Karpas-422 (cell line): Measurements from ENCODE around the gene RFX2. TPM values are rescaled to one million over a fixed set of nuclear protein-coding genes. Genes with fewer than 3 reads are reported as not detected.
"Not testable (repeated sequence)": the region's sequence is repeated elsewhere in the genome, so short reads cannot be mapped to it uniquely, and the experiment has no call there.

Experiments
- DNase-seq: peaks from one replicate; pipeline ENCODE4 v3.0.0-alpha.2; 2015
- H2AFZ ChIP-seq: fragments of 200-600 bp; sonication (generic); 2 replicates; pipeline ENCODE4 v1.6.1; 2014; ENCODE audit warnings: antibody characterized with exemption, low read length, mixed read lengths
- H3K27ac ChIP-seq: fragments of 200-600 bp; sonication (generic); 2 replicates; pipeline ENCODE4 v1.5.1; 2014; ENCODE audit warnings: mild to moderate bottlenecking, low read length, moderate library complexity
- H3K27me3 ChIP-seq: fragments of 200-600 bp; sonication (generic); 2 replicates; pipeline ENCODE4 v1.6.1; 2014; ENCODE audit warnings: low read length, mixed read lengths
- H3K36me3 ChIP-seq: fragments of 200-600 bp; sonication (generic); 2 replicates; pipeline ENCODE4 v1.6.1; 2014; ENCODE audit warnings: low read length, mixed read lengths; ENCODE audit not compliant: insufficient read depth
- H3K4me1 ChIP-seq: fragments of 200-600 bp; sonication (generic); 2 replicates; pipeline ENCODE4 v1.6.1; 2014; ENCODE audit warnings: mild to moderate bottlenecking, low read length, mixed read lengths
- H3K4me2 ChIP-seq: fragments of 200-600 bp; sonication (generic); 2 replicates; pipeline ENCODE4 v1.6.1; 2014; ENCODE audit warnings: low read length, low read depth, mild to moderate bottlenecking; ENCODE audit not compliant: poor library complexity, severe bottlenecking
- H3K4me3 ChIP-seq: fragments of 200-600 bp; sonication (generic); 2 replicates; pipeline ENCODE4 v1.5.1; 2014; ENCODE audit warnings: mild to moderate bottlenecking, antibody characterized with exemption, low read length, mixed read lengths
- H3K79me2 ChIP-seq: fragments of 200-600 bp; sonication (generic); 2 replicates; pipeline ENCODE4 v1.6.1; 2014; ENCODE audit warnings: mild to moderate bottlenecking, low read length, mixed read lengths
- H3K9ac ChIP-seq: fragments of 200-600 bp; sonication (generic); 2 replicates; pipeline ENCODE4 v1.6.0; 2014; ENCODE audit warnings: low read length
- H3K9me2 ChIP-seq: fragments of 200-600 bp; sonication (generic), shearing (Covaris generic); replicated peaks from 2 replicates; pipeline ENCODE4 v1.6.0; 2014; ENCODE audit warnings: mild to moderate bottlenecking, low read length, moderate library complexity; ENCODE audit not compliant: insufficient read depth
- H3K9me3 ChIP-seq: fragments of 300-700, 200-600 bp; sonication (generic); 2 replicates; pipeline ENCODE4 v1.6.1; 2014; ENCODE audit warnings: low read length, mixed read lengths
- H4K20me1 ChIP-seq: fragments of 200-600 bp; sonication (generic); 2 replicates; pipeline ENCODE4 v1.6.1; 2014; ENCODE audit warnings: mild to moderate bottlenecking, antibody characterized with exemption, low read length, low read depth; ENCODE audit not compliant: insufficient read depth
- total RNA-seq: library from RNA; depleted of rRNA; stranded (reverse); fragments of >200 nt; shearing (Covaris generic); gene quantifications from 2 replicates; pipeline ENCODE4 v1.2.3, GENCODE V29; 2014; ENCODE audit warnings: low replicate concordance

RFX2 gene
- total RNA-seq, 1 experiment from 2014 or later: 6.4 TPM

DNA sequence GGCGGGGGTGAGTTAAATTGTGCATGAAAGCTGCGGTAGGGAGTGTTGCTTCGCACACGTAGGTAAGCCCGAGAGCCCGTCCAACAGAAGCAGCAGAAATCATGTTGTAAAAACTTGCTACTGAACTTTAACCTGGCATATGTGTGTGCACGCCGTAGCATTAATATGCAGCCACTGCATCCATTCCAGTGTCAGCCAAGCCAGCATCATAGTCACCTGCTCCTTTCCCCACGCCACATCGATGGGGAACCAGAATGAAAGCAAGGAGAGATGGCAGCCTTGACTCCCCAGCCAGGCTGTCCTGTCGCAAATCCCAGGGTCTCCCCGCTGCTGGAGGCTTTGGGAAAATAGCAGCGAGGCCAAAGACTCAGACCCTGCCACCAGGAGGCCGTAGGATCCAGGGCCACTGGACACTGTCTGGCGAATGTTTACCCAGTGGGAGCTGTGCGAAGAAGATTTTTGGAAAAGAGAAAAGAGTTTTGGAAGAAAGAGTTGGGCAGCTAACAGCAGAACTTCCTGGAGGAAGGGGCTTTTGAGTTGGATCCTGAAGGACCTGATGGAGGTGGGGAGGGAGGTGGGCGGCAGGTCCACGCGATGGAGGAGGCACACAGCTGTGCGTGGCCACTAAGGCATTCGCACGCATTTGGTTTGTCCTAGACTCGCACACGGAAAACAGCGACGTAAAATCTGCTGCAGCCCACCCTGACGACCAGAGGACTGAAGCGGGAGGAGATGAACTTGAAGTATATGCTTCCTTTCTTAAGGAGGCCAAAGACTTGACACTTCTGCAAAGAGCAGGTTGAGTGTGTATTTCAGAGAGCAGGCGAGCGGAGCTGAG lies 83.7 kb downstream of the RFX2 start:
- Histone ChIP-seq H3K27ac (no peak overlapping the region), H3K9me2 (no peaks in the 10 kb centered on the region), H3K27me3 (no peaks in the 10 kb centered on the region), H3K9ac (no peak overlapping the region), H3K4me3 (no peak overlapping the region), H4K20me1 (no peaks in the 10 kb centered on the region), H3K36me3 (no peaks in the 10 kb centered on the region), H3K4me1 (no peaks in the 10 kb centered on the region), H3K9me3 (no peaks in the 10 kb centered on the region), H2AFZ (no peak overlapping the region), H3K79me2 (no peaks in the 10 kb centered on the region), H3K4me2 (no peak overlapping the region)
- no peak for DNase-seq

DNA sequence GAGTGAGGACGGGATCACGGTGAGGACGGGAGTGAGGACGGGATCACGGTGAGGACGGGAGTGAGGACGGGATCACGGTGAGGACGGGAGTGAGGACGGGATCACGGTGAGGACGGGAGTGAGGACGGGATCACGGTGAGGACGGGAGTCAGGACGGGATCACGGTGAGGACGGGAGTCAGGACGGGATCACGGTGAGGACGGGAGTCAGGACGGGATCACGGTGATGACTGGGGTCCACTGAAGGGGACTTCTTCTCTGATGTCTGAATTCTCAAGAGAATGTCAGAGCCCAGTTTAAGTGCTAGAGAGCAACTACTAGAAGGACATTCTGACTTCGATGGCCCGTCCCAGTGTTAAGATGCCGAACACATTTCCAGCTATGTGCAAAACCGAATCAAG lies 85.5 kb downstream of the RFX2 start:
- not testable (repeated sequence) for H3K4me3 ChIP-seq, H3K4me2 ChIP-seq, H4K20me1 ChIP-seq, H3K79me2 ChIP-seq, H3K9me2 ChIP-seq, H3K27me3 ChIP-seq, H2AFZ ChIP-seq, H3K4me1 ChIP-seq, H3K9me3 ChIP-seq, H3K36me3 ChIP-seq, H3K9ac ChIP-seq, H3K27ac ChIP-seq, DNase-seq

DNA sequence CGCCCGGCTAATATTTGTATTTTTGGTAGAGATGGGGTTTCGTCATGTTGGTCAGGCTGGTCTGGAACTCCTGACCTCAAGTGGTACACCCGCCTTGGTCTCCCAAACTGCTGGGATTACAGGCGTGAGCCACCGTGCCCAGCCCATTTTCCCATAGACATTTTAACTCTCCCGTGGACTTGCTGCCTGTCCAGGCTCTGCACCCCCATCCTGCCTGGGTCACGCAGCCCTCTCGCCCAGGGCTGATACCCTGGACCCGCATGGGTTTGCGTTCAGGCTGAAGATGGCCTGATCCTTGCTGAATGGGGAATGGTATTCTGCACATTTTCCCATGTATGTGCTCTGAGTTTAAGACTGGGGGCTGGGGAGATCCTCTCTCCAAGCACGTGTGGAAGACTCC lies 86.4 kb downstream of the RFX2 start:
- no peaks in the 10 kb centered on the region for H3K79me2 ChIP-seq
- no peak overlapping the region for H2AFZ ChIP-seq
- H3K4me1 ChIP-seq: no peaks in the 10 kb centered on the region
- no peak overlapping the region for H3K9ac ChIP-seq
- H3K9me3 ChIP-seq: no peaks in the 10 kb centered on the region
- no peaks in the 10 kb centered on the region for H4K20me1 ChIP-seq
- H3K4me2 ChIP-seq: no peak overlapping the region
- DNase-seq: no peak
- H3K4me3 ChIP-seq: no peak overlapping the region
- no peaks in the 10 kb centered on the region for H3K27me3 ChIP-seq
- no peaks in the 10 kb centered on the region for H3K9me2 ChIP-seq
- H3K27ac ChIP-seq: no peak overlapping the region
- no peaks in the 10 kb centered on the region for H3K36me3 ChIP-seq

DNA sequence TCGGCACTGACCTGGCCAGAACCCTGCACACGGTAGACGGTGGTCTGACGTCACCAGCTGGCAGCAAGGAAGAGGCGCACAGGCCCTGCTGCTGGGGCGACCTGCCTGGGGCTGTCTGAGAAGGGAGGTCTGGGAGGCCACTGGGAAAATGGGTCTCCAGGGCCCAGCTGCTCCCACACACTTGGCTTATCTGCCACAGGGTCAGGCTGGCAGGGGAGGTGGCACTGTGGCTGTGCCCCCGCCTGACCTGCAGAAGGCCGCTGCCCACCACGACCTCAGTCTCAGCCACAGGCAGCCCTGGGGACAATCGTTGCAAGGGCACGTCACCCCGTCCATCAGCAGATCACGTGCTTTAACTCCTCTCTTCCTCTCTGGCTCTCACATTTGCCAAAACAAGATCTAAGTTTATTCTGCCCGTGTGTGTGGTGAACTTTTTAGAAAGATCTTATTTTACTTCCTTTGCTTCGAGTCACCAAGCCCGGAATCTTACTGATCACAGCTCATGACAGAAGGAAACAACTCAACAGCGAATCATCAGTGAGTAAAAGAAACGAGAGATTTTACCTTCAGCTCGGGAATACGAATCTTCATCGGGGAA lies 87.1 kb downstream of the RFX2 start:
- Histone ChIP-seq H3K9me3 (no peaks in the 10 kb centered on the region), H4K20me1 (no peaks in the 10 kb centered on the region), H3K4me3 (no peak overlapping the region), H3K27ac (no peak overlapping the region), H3K4me1 (no peaks in the 10 kb centered on the region), H3K9me2 (no peaks in the 10 kb centered on the region), H3K9ac (no peak overlapping the region), H3K36me3 (no peaks in the 10 kb centered on the region), H3K4me2 (no peak overlapping the region), H2AFZ (no peak overlapping the region), H3K79me2 (no peaks in the 10 kb centered on the region), H3K27me3 (no peaks in the 10 kb centered on the region)
- no peak for DNase-seq

DNA sequence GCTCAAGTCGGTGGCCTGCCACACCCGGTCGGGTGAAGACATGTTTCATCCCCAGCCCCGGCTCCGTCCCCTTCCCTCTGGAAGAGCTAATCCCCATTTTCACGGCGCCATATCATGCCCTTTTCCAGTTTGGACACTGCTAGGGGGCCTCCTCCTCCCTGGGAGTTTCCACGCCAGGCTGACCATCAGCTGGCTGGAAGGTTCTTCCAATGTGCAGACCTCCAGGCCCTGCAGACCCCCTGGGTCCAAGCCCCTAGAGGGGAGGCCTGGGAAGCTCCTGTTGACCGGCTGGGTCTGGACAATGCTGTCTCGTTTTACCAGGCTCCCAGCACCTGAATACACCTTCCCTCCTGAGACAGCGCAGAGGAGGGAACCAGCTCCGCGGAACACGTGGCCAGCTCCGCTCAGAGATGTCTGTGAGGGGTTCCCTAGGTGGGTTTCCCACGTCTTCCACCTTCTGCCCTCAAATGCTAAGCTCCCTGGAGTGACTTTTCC lies 87.7 kb downstream of the RFX2 start:
- Histone ChIP-seq H3K27ac (no peak overlapping the region), H3K27me3 (no peaks in the 10 kb centered on the region), H3K4me1 (no peaks in the 10 kb centered on the region), H2AFZ (no peak overlapping the region), H3K9me3 (no peaks in the 10 kb centered on the region), H3K9ac (no peak overlapping the region), H3K4me3 (no peak overlapping the region), H3K4me2 (no peak overlapping the region), H3K79me2 (no peaks in the 10 kb centered on the region), H4K20me1 (no peaks in the 10 kb centered on the region), H3K36me3 (no peaks in the 10 kb centered on the region), H3K9me2 (no peaks in the 10 kb centered on the region)
- DNase-seq: no peak

DNA sequence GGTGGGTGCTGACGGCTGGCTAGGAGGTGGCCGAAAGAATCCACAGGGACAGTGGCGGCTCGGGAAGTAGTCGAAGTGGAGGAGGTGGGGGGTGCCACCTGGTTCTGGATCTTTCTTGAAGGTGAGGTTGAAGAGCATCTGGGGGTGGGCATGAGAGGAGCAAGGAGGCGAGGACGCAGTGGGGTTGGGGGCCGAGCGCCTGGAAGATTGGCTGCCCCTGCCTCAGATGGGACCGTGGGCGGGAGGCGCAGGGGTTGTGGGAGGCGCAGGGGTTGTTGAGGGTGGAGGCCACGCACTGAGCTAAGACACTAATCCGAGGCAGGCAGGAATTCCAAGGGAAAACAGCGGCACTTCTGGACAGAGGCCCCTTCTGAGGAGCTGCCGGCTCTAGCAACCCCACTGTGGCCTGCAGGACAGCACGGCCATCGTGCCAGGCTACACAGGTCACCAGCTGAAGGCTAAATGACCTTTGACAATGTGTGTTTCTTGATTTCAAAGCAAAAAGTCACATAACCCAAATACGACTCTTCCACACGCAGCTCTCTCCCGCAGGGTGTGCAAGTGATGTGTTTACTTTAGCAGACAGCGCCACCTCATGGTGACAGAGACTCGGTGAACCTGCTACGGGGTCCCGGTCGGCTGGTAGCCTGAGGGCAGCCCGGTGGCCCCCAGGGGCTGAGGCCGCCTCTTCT lies 88.3 kb downstream of the RFX2 start:
- no peaks in the 10 kb centered on the region for H3K4me1 ChIP-seq
- H3K79me2 ChIP-seq: no peaks in the 10 kb centered on the region
- no peaks in the 10 kb centered on the region for H3K9me2 ChIP-seq
- H3K4me3 ChIP-seq: no peak overlapping the region
- H3K9ac ChIP-seq: no peak overlapping the region
- no peak overlapping the region for H3K4me2 ChIP-seq
- H4K20me1 ChIP-seq: no peaks in the 10 kb centered on the region
- no peaks in the 10 kb centered on the region for H3K36me3 ChIP-seq
- DNase-seq: peak; percentile 93
- H3K27ac ChIP-seq: no peak overlapping the region
- no peaks in the 10 kb centered on the region for H3K9me3 ChIP-seq
- no peaks in the 10 kb centered on the region for H3K27me3 ChIP-seq
- no peak overlapping the region for H2AFZ ChIP-seq

DNA sequence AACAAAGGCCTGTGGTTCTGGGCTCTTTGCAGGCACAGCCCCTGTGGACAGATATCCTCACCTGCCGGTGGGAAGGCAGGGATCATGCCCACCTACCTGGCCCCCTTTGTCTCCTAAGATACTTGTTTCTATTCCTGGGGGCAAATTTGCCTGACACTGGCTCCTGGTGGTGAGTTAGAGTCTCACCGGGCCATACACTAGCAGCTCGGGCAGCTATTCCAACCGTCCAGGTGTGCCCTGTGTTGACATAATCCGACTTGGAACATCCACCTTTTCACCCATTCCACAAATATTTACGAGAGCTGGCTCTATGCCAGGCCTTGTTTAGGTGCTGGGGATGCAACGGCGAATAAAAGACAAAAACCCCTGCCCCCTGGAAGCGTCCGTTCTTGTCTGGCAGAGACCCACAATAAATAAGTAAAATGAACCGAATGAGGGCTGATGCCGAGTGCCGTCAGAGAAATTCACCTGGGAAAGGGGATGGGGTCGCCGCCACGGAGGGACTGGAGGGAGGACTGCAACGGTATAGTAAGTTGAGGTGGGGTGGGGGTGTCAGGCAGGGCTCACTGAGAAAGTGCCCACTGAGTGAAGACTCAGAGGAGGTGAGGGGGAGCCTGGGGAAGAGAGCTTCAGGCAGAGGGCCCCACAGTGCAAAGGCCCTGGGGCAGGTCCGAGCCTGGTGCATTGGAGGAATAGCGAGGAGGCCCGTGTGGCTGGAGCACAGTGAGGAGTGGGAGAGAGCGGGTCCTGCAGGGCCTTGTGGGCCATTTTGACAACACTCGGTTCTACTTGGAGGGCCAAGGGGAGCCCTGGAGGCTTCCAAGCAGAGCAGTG lies 89.1 kb downstream of the RFX2 start:
- Histone ChIP-seq H2AFZ (no peak overlapping the region), H3K9ac (no peak overlapping the region)

More for the DNA sequence above, 89.1 kb downstream of the RFX2 start:
- no peaks in the 10 kb centered on the region for H3K36me3 ChIP-seq
- no peaks in the 10 kb centered on the region for H3K9me2 ChIP-seq
- no peaks in the 10 kb centered on the region for H3K4me1 ChIP-seq
- no peaks in the 10 kb centered on the region for H3K9me3 ChIP-seq
- no peak overlapping the region for H3K4me3 ChIP-seq
- no peaks in the 10 kb centered on the region for H3K79me2 ChIP-seq
- H4K20me1 ChIP-seq: no peaks in the 10 kb centered on the region
- H3K27ac ChIP-seq: no peak overlapping the region
- no peak overlapping the region for H3K4me2 ChIP-seq
- DNase-seq: no peak
- no peaks in the 10 kb centered on the region for H3K27me3 ChIP-seq
